SK-N-SH (cell line): ENCODE results near the gene MADD. TPM values are rescaled to one million over a fixed set of nuclear protein-coding genes. Genes with fewer than 3 reads are reported as not detected.
A peak's percentile ranks its signal among the peaks of the same experiment; 100 is the strongest.

Experiments used
- CTCF ChIA-PET: fragments of 300-600, 350-600 bp; formaldehyde crosslinking; extraction: SDS; loops from one replicate; lab custom pipeline; 2021; lab: Yijun Ruan, JAX
- POLR2A ChIA-PET: fragments of 350-600 bp; sonication (Branson Sonifier 250); formaldehyde crosslinking; extraction: SDS; loops from one replicate; lab custom pipeline; 2020; ENCODE audit warnings: antibody characterized with exemption, inconsistent platforms; lab: Yijun Ruan, JAX
- DNase-seq: peaks from one replicate; pipeline ENCODE4 v3.0.0; 2012
- H2AFZ ChIP-seq: fragments of 200-600 bp; sonication (generic); 2 replicates; pipeline ENCODE4 v1.8.1; 2016; ENCODE audit warnings: antibody characterized with exemption, mild to moderate bottlenecking, low read depth
- H3F3A ChIP-seq: fragments of 200-600 bp; sonication (generic); replicated peaks from 2 replicates; pipeline ENCODE3; 2016; ENCODE audit warnings: antibody characterized with exemption, mild to moderate bottlenecking; ENCODE audit not compliant: insufficient read depth
- H3K27ac ChIP-seq, 2 experiments: fragments of 200-500 bp in 1 of 2; fragments of 200-600 bp in 1 of 2; sonication (Bioruptor generic) in 1 of 2; sonication (generic), shearing (Covaris generic) in 1 of 2; 2 replicates each; pipeline versions ENCODE4 v1.5.1 to v1.6.1; 2014 to 2016; ENCODE audit warnings: low read depth in 2 of 2, inconsistent platforms in 1 of 2, low read length in 1 of 2, mild to moderate bottlenecking in 1 of 2, mixed read lengths in 1 of 2
- H3K27me3 ChIP-seq: fragments of 200-600 bp; sonication (generic), shearing (Covaris generic); 2 replicates; pipeline ENCODE4 v1.6.1; 2016; ENCODE audit warnings: mixed run types; ENCODE audit not compliant: insufficient read depth
- H3K36me3 ChIP-seq, 2 experiments: fragments of 200-500 bp in 1 of 2; fragments of 200-600 bp in 1 of 2; sonication (Bioruptor generic) in 1 of 2; sonication (generic) in 1 of 2; replicated peaks in 1 of 2; 2 replicates each; pipeline versions ENCODE3 to v1.5.1; 2014 to 2016; ENCODE audit warnings: low read length in 1 of 2, mild to moderate bottlenecking in 1 of 2; ENCODE audit not compliant: insufficient read depth in 2 of 2, control insufficient read depth in 1 of 2
- H3K4me1 ChIP-seq, 2 experiments: fragments of 200-500 bp in 1 of 2; fragments of 200-600 bp in 1 of 2; sonication (Bioruptor generic) in 1 of 2; sonication (generic), shearing (Covaris generic) in 1 of 2; 2 replicates each; pipeline versions ENCODE4 v1.5.1 to v1.6.1; 2014 to 2016; ENCODE audit warnings: low read depth in 1 of 2, low read length in 1 of 2, mixed run types in 1 of 2; ENCODE audit not compliant: insufficient read depth in 2 of 2, control insufficient read depth in 1 of 2
- H3K4me2 ChIP-seq: fragments of 200-600 bp; sonication (generic), shearing (Covaris generic); 2 replicates; pipeline ENCODE4 v1.6.1; 2017; ENCODE audit warnings: mixed run types
- H3K4me3 ChIP-seq, 2 experiments: fragments of 200-500 bp in 1 of 2; fragments of 200-600 bp in 1 of 2; sonication (Bioruptor generic) in 1 of 2; sonication (generic), shearing (Covaris generic) in 1 of 2; 2 replicates each; pipeline versions ENCODE4 v1.5.1 to v1.8.1; 2014 to 2016; ENCODE audit warnings: low read depth in 2 of 2, inconsistent platforms in 1 of 2, low read length in 1 of 2, mild to moderate bottlenecking in 1 of 2, mixed read lengths in 1 of 2, moderate library complexity in 1 of 2
- H3K79me2 ChIP-seq: fragments of 200-600 bp; sonication (generic); 2 replicates; pipeline ENCODE4 v1.8.1; 2017; ENCODE audit warnings: mild to moderate bottlenecking; ENCODE audit not compliant: insufficient read depth
- H3K9ac ChIP-seq: fragments of 200-600 bp; sonication (generic); 2 replicates; pipeline ENCODE4 v1.6.1; 2017; ENCODE audit warnings: mixed run types
- H3K9me2 ChIP-seq: fragments of 200-600 bp; sonication (generic); 2 replicates; pipeline ENCODE4 v1.6.1; 2017; ENCODE audit warnings: mixed run types
- H3K9me3 ChIP-seq: fragments of 200-600 bp; sonication (generic); 2 replicates; pipeline ENCODE4 v1.6.1; 2017; ENCODE audit warnings: mixed run types, mild to moderate bottlenecking, moderate library complexity
- H4K20me1 ChIP-seq: fragments of 200-600 bp; sonication (generic); 2 replicates; pipeline ENCODE4 v1.6.1; 2017; ENCODE audit warnings: mild to moderate bottlenecking, mixed run types; ENCODE audit not compliant: insufficient read depth
- ELF1 ChIP-seq: IDR thresholded peaks from 2 replicates; pipeline ENCODE4 v1.4.0; 2012
- EZH2phosphoT487 ChIP-seq: fragments of 200-600 bp; sonication (generic); IDR thresholded peaks from 2 replicates; pipeline ENCODE4 v1.6.1; 2017; ENCODE audit warnings: low read depth, mixed run types, mild to moderate bottlenecking, antibody characterized with exemption, moderate library complexity, borderline replicate concordance
- FOSL2 ChIP-seq: IDR thresholded peaks from 2 replicates; pipeline ENCODE4 v1.4.0; 2012; ENCODE audit warnings: low read depth, mild to moderate bottlenecking, moderate library complexity, borderline replicate concordance
- FOXJ3 ChIP-seq: sonication (generic); formaldehyde crosslinking; IDR thresholded peaks from 2 replicates; pipeline ENCODE4 v1.5.1; 2020; ENCODE audit warnings: mild to moderate bottlenecking, missing genetic modification reagents
- MXI1 ChIP-seq: IDR thresholded peaks from 2 replicates; pipeline ENCODE4 v1.6.1; 2012; ENCODE audit warnings: mild to moderate bottlenecking, low read depth, low read length, improper control_type of control experiment
- RFX5 ChIP-seq: IDR thresholded peaks from 2 replicates; pipeline ENCODE4 v1.6.1; 2012; ENCODE audit warnings: mild to moderate bottlenecking, improper control_type of control experiment, low read length
- SIN3A ChIP-seq: IDR thresholded peaks from 2 replicates; pipeline ENCODE4 v1.6.1; 2012; ENCODE audit warnings: low read depth, mild to moderate bottlenecking, low read length, moderate library complexity, borderline replicate concordance
- TAF1 ChIP-seq: IDR thresholded peaks from 2 replicates; pipeline ENCODE4 v1.6.1; 2012; ENCODE audit warnings: low read depth, mild to moderate bottlenecking, low read length, moderate library complexity, borderline replicate concordance
- TCF12 ChIP-seq: IDR thresholded peaks from 2 replicates; pipeline ENCODE4 v1.4.0; 2012
- WGBS: methylation state at CpG from one replicate; pipeline ENCODE4 v1.1.6; 2017; ENCODE audit warnings: low lambda C conversion rate; 5-methylcytosine and 5-hydroxymethylcytosine counted together
- polyA plus RNA-seq, 3 experiments: library from polyadenylated mRNA; depleted of rRNA; stranded (reverse); fragments of >200 nt; gene quantifications; 2 replicates each; pipeline ENCODE4 v1.2.3, GENCODE V29; 2012
- TF ChIP-seq, protein P1 (sequence below): IDR thresholded peaks from 2 replicates; pipeline ENCODE4 v1.4.0; 2012; ENCODE audit warnings: low read depth, borderline replicate concordance
- TF ChIP-seq, protein P2 (sequence below): fragments of 200-600 bp; sonication (generic); IDR thresholded peaks from 2 replicates; pipeline ENCODE4 v1.6.1; 2017; ENCODE audit warnings: antibody characterized with exemption, mild to moderate bottlenecking, moderate library complexity
- TF ChIP-seq, protein P3 (sequence below): IDR thresholded peaks from 2 replicates; pipeline ENCODE4; 2012

The MADD gene
- polyA plus RNA-seq, 1 of the 3 experiments (the other 2 are of a cell fraction), result 16.4 TPM

DNA sequence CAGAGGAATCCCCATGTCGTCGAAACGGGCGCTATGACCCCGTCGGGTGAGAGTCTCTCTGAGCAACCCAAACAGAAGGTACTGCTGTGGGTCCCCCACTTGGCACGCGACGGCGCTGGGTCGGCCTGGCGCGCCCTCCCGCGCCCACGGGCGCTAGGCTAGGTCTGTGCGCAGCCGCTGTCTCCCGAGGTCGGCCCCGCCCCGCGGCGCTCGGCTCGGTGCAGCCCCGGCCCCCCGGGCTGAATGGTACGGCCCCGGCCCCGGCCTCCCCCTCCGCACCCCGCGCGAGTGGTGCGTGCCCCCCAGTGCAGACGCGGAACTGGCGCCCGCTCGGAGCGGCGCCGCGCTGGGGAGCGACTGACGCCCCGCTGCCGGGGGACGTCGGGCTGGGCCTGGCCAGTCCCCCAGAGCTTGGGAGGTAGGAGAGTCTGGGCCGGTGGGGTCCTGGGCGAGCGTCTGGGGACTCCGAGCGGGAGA, at the start of gene MADD (continued):
- TF ChIP-seq, protein P1, sequence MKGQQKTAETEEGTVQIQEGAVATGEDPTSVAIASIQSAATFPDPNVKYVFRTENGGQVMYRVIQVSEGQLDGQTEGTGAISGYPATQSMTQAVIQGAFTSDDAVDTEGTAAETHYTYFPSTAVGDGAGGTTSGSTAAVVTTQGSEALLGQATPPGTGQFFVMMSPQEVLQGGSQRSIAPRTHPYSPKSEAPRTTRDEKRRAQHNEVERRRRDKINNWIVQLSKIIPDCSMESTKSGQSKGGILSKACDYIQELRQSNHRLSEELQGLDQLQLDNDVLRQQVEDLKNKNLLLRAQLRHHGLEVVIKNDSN, result no peak
- TF ChIP-seq RFX5 (no peak), SIN3A (peak; percentile 11; the same call in 1 of the 2 replicates), ELF1 (no peak; the same call in 1 of the 2 replicates), MXI1 (peak; percentile 39; the same call in 1 of the 2 replicates), FOXJ3 (CRISPR knock-in tag) (no peak), EZH2phosphoT487 (no peak)
- TF ChIP-seq, protein P2, sequence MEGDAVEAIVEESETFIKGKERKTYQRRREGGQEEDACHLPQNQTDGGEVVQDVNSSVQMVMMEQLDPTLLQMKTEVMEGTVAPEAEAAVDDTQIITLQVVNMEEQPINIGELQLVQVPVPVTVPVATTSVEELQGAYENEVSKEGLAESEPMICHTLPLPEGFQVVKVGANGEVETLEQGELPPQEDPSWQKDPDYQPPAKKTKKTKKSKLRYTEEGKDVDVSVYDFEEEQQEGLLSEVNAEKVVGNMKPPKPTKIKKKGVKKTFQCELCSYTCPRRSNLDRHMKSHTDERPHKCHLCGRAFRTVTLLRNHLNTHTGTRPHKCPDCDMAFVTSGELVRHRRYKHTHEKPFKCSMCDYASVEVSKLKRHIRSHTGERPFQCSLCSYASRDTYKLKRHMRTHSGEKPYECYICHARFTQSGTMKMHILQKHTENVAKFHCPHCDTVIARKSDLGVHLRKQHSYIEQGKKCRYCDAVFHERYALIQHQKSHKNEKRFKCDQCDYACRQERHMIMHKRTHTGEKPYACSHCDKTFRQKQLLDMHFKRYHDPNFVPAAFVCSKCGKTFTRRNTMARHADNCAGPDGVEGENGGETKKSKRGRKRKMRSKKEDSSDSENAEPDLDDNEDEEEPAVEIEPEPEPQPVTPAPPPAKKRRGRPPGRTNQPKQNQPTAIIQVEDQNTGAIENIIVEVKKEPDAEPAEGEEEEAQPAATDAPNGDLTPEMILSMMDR, result no peak

DNA sequence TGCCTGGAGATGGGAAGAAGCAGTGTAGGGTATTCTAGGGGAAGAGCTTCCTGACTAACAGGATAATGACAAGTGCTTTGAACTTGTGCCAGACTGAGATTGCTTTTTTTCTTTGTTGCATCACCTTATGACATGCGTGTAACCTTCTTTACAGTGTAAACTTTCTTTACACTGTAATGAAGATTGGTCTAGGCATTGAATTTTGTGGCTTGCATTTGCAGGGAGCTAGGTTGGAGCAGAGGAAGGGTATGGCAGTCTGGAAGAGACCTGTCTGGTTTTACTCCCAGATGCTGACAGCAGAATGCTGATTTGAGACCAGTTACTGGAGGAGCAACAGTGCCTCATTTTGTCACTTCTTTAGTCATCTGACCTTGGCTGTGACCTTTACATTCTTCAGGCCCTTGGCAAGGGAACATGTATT, 49.5 kb upstream of the MADD start:
- peak overlapping the region; percentile 48 for H3K4me2 ChIP-seq
- H3K27ac ChIP-seq, result peak overlapping the region in 1 of 2 experiments; percentile 21; a peak in 2 of 4 replicates
- CTCF ChIA-PET, result interaction anchor here (0.6 to 2.3 kb wide), 5 partner anchors 13 to 134 kb away, joined by 3 to 7 read pairs (median 4); no protein-coding TSS in a partner anchor
- H3F3A ChIP-seq, result peaks cover 27% of the 10 kb centered on the region
- 25% methylated on average over 1 of the region's 1 CpG for WGBS
- POLR2A ChIA-PET, result interaction anchor here (0.7 to 2.2 kb wide), 5 partner anchors 11 to 41 kb away, joined by 3 to 9 read pairs (median 4); partner anchors contain the start of gene ACP2
- no peak overlapping the region for H3K9ac ChIP-seq
- peaks cover 41% of the 10 kb centered on the region for H4K20me1 ChIP-seq
- no peaks in the 10 kb centered on the region for H3K9me3 ChIP-seq
- H2AFZ ChIP-seq, result no peak overlapping the region
- H3K4me3 ChIP-seq, result no peak overlapping the region
- peaks cover 80% of the 10 kb centered on the region for H3K79me2 ChIP-seq
- H3K9me2 ChIP-seq, result no peaks in the 10 kb centered on the region
- peaks cover 13 to 31% of the 10 kb centered on the region in 2 experiments; a peak in 2 of 4 replicates for H3K4me1 ChIP-seq
- no peak for DNase-seq
- no peaks in the 10 kb centered on the region for H3K27me3 ChIP-seq
- H3K36me3 ChIP-seq, result peaks cover 12 to 30% of the 10 kb centered on the region in 2 experiments
- TF ChIP-seq, protein P3, sequence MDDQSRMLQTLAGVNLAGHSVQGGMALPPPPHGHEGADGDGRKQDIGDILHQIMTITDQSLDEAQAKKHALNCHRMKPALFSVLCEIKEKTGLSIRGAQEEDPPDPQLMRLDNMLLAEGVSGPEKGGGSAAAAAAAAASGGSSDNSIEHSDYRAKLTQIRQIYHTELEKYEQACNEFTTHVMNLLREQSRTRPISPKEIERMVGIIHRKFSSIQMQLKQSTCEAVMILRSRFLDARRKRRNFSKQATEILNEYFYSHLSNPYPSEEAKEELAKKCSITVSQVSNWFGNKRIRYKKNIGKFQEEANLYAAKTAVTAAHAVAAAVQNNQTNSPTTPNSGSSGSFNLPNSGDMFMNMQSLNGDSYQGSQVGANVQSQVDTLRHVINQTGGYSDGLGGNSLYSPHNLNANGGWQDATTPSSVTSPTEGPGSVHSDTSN, result peak; percentile 52
- TF ChIP-seq FOSL2, result peak; percentile 38; the same call in 1 of the 2 replicates
- peak; percentile 69 for TF ChIP-seq TCF12
- TF ChIP-seq, protein P2, result no peak
- no peak for TF ChIP-seq TAF1
